Panc1 (cell line): ENCODE results near the gene MYEOV. TPM values are rescaled to one million over a fixed set of nuclear protein-coding genes. Genes with fewer than 3 reads are reported as not detected.

Experiments used
- ATAC-seq: fragments of 200-7000 bp; cut with Tn5 transposase; 2 replicates; pipeline ENCODE4 v1.9.1; 2020; ENCODE audit warnings: mild to moderate bottlenecking, moderate library complexity
- BruUV-seq: library from RNA; stranded (reverse); fragments of 400-500 nt; replicated peaks from 2 replicates; lab custom pipeline; 2021; lab: Mats Ljungman, UMichigan
- CTCF ChIA-PET: fragments of 300-600 bp; sonication (Branson Sonifier 250); formaldehyde crosslinking; loops from one replicate; lab custom pipeline; 2022; ENCODE audit warnings: antibody characterized with exemption; lab: Charles Lee
- POLR2A ChIA-PET: fragments of 300-600 bp; sonication (Branson Sonifier 250); formaldehyde crosslinking; loops from one replicate; lab custom pipeline; 2022; ENCODE audit warnings: antibody characterized with exemption; lab: Charles Lee
- DNase-seq: peaks from one replicate; pipeline ENCODE4 v3.0.0-alpha.2; 2010; ENCODE audit warnings: low read depth, low spot score
- H3K27ac ChIP-seq: 2 replicates; pipeline ENCODE4 v1.5.1; 2011; ENCODE audit warnings: mild to moderate bottlenecking, low read length, inconsistent platforms
- H3K27me3 ChIP-seq: fragments of 200-500 bp; sonication (Bioruptor generic); 2 replicates; pipeline ENCODE4 v1.6.0; 2014; ENCODE audit warnings: low read length, inconsistent platforms; ENCODE audit not compliant: control insufficient read depth, insufficient read depth
- H3K36me3 ChIP-seq: fragments of 200-500 bp; sonication (Bioruptor generic); 2 replicates; pipeline ENCODE4 v1.5.1; 2014; ENCODE audit warnings: inconsistent platforms, mild to moderate bottlenecking, low read length, moderate library complexity; ENCODE audit not compliant: control insufficient read depth, insufficient read depth
- H3K4me1 ChIP-seq: 2 replicates; pipeline ENCODE4 v1.5.1; 2011; ENCODE audit warnings: inconsistent platforms, mild to moderate bottlenecking, low read length, moderate library complexity; ENCODE audit not compliant: control insufficient read depth, insufficient read depth
- H3K4me3 ChIP-seq, 2 experiments: 2 replicates each; pipeline ENCODE4 v1.5.1; 2011 to 2012; ENCODE audit warnings: low read depth in 2 of 2, low read length in 2 of 2, mild to moderate bottlenecking in 2 of 2, inconsistent platforms in 1 of 2, moderate library complexity in 1 of 2
- H3K9me3 ChIP-seq: fragments of 200-500 bp; sonication (Bioruptor generic); 2 replicates; pipeline ENCODE4 v1.5.1; 2014; ENCODE audit warnings: low read depth, mild to moderate bottlenecking, inconsistent platforms, low read length, moderate library complexity; ENCODE audit not compliant: control insufficient read depth, insufficient read depth
- CTCF ChIP-seq: fragments of 450-650 bp; IDR thresholded peaks from 2 replicates; pipeline ENCODE4 v1.5.1; 2017; ENCODE audit warnings: mild to moderate bottlenecking
- POLR2AphosphoS5 ChIP-seq: IDR thresholded peaks from 2 replicates; pipeline ENCODE4 v1.6.1; 2012; ENCODE audit warnings: mild to moderate bottlenecking, low read depth, low read length, moderate library complexity
- REST ChIP-seq, 2 experiments: IDR thresholded peaks; 2 replicates each; pipeline ENCODE4 v1.6.1; 2011 to 2012; ENCODE audit warnings: low read depth in 2 of 2, control low read depth in 1 of 2, low read length in 1 of 2, mild to moderate bottlenecking in 1 of 2, moderate library complexity in 1 of 2; ENCODE audit not compliant: insufficient read depth in 1 of 2
- SIN3A ChIP-seq: IDR thresholded peaks from 2 replicates; pipeline ENCODE4 v1.6.1; 2012; ENCODE audit warnings: low read depth, mild to moderate bottlenecking, low read length, moderate library complexity, borderline replicate concordance; ENCODE audit not compliant: insufficient read depth
- TCF7L2 ChIP-seq: IDR thresholded peaks from 2 replicates; pipeline ENCODE4 v1.6.1; 2011; ENCODE audit warnings: mild to moderate bottlenecking, low read depth, low read length, inconsistent platforms
- in situ Hi-C: cut with HindIII; loops from 2 replicates; pipeline ENCODE4 v1.10.0; 2016; ENCODE audit warnings: low sequenced_read_pairs, low pct_unique_long_range_greater_than_20kb
- intact Hi-C: fragments of 100-400 bp; cut with micrococcal nuclease; formaldehyde crosslinking; loops from one replicate; pipeline ENCODE4 v1.10.0; 2022; ENCODE audit not compliant: unreplicated experiment
- total RNA-seq: library from RNA; stranded (reverse); gene quantifications from one replicate; pipeline ENCODE4 v1.2.1, GENCODE V29; 2021; ENCODE audit not compliant: unreplicated experiment

The MYEOV gene
- total RNA-seq, 1 experiment from 2014 or later, result 69.8 TPM

- BruUV-seq, result no TSS peak
- DNase-seq, result no peak
- no peak for ATAC-seq
- POLR2A ChIA-PET, result no interaction called here
- Histone ChIP-seq H3K27me3 (no peaks in the 10 kb centered on the region), H3K9me3 (0 out of 2 replicates have a peak, but pooled peaks cover 3% of the 10 kb centered on the region), H3K36me3 (no peaks in the 10 kb centered on the region), H3K27ac (no peak overlapping the region), H3K4me3 (no peak overlapping the region), H3K4me1 (peaks cover 9% of the 10 kb centered on the region; the same call in 1 of the 2 replicates)
- TF ChIP-seq SIN3A, result no peak
- TF ChIP-seq CTCF, result no peak
- no peak for TF ChIP-seq REST (IDR thresholded peaks at IDR 0.05; ENCODE audit: insufficient read depth in 1 of 2, low read depth in 2 of 2, low read length in 1 of 2)
- no peak for TF ChIP-seq TCF7L2
- TF ChIP-seq POLR2AphosphoS5, result no peak
- in situ Hi-C loops (no loop called here), intact Hi-C loops (no loop called here)
- CTCF ChIA-PET, result no interaction called here
Measured at GRCh38 chr11:69285091-69285490, 8.9 kb upstream of the MYEOV start.

GRCh38 chr11:69285766-69286165, 8.2 kb upstream of the MYEOV start:
- ATAC-seq (no peak), DNase-seq (no peak)
- no TSS peak for BruUV-seq
- in situ Hi-C loops (no loop called here), intact Hi-C loops (no loop called here)
- no peaks in the 10 kb centered on the region for H3K36me3 ChIP-seq
- H3K4me3 ChIP-seq, result no peak overlapping the region
- ChIA-PET POLR2A (no interaction called here), CTCF (no interaction called here)
- H3K4me1 ChIP-seq, result peaks cover 9% of the 10 kb centered on the region; the same call in 1 of the 2 replicates
- no peak overlapping the region for H3K27ac ChIP-seq
- TF ChIP-seq REST (IDR thresholded peaks at IDR 0.05; ENCODE audit: insufficient read depth in 1 of 2, low read depth in 2 of 2, low read length in 1 of 2), result no peak
- TF ChIP-seq TCF7L2, result no peak
- no peak for TF ChIP-seq SIN3A
- no peak for TF ChIP-seq CTCF
- TF ChIP-seq POLR2AphosphoS5, result no peak
- H3K9me3 ChIP-seq, result 0 out of 2 replicates have a peak, but pooled peaks cover 3% of the 10 kb centered on the region
- H3K27me3 ChIP-seq, result no peaks in the 10 kb centered on the region
